Right lobe of liver (tissue), 6 donors: ENCODE data around the gene XDH. TPM values are rescaled to one million over a fixed set of nuclear protein-coding genes. Genes with fewer than 3 reads are reported as not detected.

Experiments
- ATAC-seq, 4 donors: fragments of 200-7000 bp; cut with Tn5 transposase; one replicate each; pipeline ENCODE4 v1.9.1; 2020; ENCODE audit warnings: mild to moderate bottlenecking in 4 of 4, moderate library complexity in 4 of 4
- DNase-seq, 3 donors: peaks; one replicate each; pipeline ENCODE4 v3.0.0-alpha.2; 2020
- H3K27ac ChIP-seq, 3 donors: fragments of 200-600 bp; one replicate each; pipeline ENCODE4 v1.8.0; 2022
- H3K27me3 ChIP-seq, 2 donors: fragments of 200-600 bp; one replicate each; pipeline ENCODE4 v1.8.0; 2022
- H3K36me3 ChIP-seq, 4 donors: fragments of 200-600 bp; sonication (generic) in 1 of 4; one replicate each; pipeline versions ENCODE4 v1.5.1 to v1.8.0; 2017 to 2022; ENCODE audit warnings: control low read depth in 1 of 4
- H3K4me1 ChIP-seq, 4 donors: fragments of 200-600 bp; sonication (generic) in 1 of 4; one replicate each; pipeline versions ENCODE4 v1.5.1 to v1.8.0; 2017 to 2022; ENCODE audit warnings: control low read depth in 1 of 4
- H3K4me3 ChIP-seq, 3 donors: fragments of 200-600 bp; one replicate each; pipeline ENCODE4 v1.8.0; 2022
- H3K9me3 ChIP-seq, 4 donors: fragments of 200-600 bp; sonication (generic) in 1 of 4; one replicate each; pipeline versions ENCODE4 v1.5.1 to v1.8.0; 2017 to 2022; ENCODE audit warnings: control low read depth in 1 of 4
- CTCF ChIP-seq, 4 donors: fragments of 200-600 bp in 3 of 4; fragments of 450-650 bp in 1 of 4; IDR thresholded peaks; one replicate each; pipeline versions ENCODE4 v1.5.1 to v1.8.0; 2016 to 2022; ENCODE audit warnings: antibody characterized with exemption in 4 of 4, mild to moderate bottlenecking in 2 of 4
- POLR2A ChIP-seq: fragments of 450-650 bp; IDR thresholded peaks from one replicate; pipeline ENCODE4 v1.6.1; 2017; ENCODE audit warnings: antibody characterized with exemption, mild to moderate bottlenecking
- WGBS: methylation state at CpG from one replicate; pipeline ENCODE4 v1.1.6; 2018; ENCODE audit warnings: low coverage, low lambda C conversion rate; ENCODE audit not compliant: insufficient coverage; ENCODE audit errors: missing lambda C conversion rate; 5-methylcytosine and 5-hydroxymethylcytosine counted together
- intact Hi-C, 2 donors: fragments of 100-400 bp; cut with DNase I; formaldehyde crosslinking; loops; one replicate each; pipeline versions ENCODE4 v1.11.2 to v1.14.1; 2022
- total RNA-seq, 6 experiments: library from RNA; depleted of rRNA in 2 of 6; stranded (reverse); fragments of >200 nt in 2 of 6; fragmentation: NEBNext Ultra II Directional in 3 of 6; extraction: Animal tissue kit (Norgen Biotek cat#: 25700) in 3 of 6; gene quantifications; one replicate each; pipeline versions ENCODE4 v1.1.0 to v1.2.4, GENCODE V29; 2016 to 2023
- donor health status: DM: no; HTN: yes; CAD: no.
- donor health status: DM: no; HTN: no; CAD: no.
- donor health status: DM: no; HTN: no; CAD: no.
- donor health status: DM: no; HTN: yes; CAD: no.
- donor health status: DM: no; HTN: yes; CAD: no.

The XDH gene
- total RNA-seq, 6 experiments from 2014 or later = 26.7 to 62.0 (median 37.8) TPM

GRCh38 chr2:31314761-31315160, 99.8 kb downstream of the XDH start:
- ATAC-seq (no peak), DNase-seq (no peak)
- H3K4me3 ChIP-seq = no peak overlapping the region
- no peaks in the 10 kb centered on the region for H3K4me1 ChIP-seq
- H3K27me3 ChIP-seq = no peaks in the 10 kb centered on the region
- peaks cover 0 to under 1% (median 0%) of the 10 kb centered on the region in 4 donors for H3K9me3 ChIP-seq
- no peaks in the 10 kb centered on the region for H3K36me3 ChIP-seq
- WGBS = 65% methylated on average over 2 of the region's 2 CpGs
- no peak for TF ChIP-seq CTCF (IDR thresholded peaks at IDR 0.05)
- TF ChIP-seq POLR2A = no peak
- intact Hi-C loops = no loop called here
- H3K27ac ChIP-seq = no peak overlapping the region

- H3K27me3 ChIP-seq = no peaks in the 10 kb centered on the region
- WGBS = 85% methylated on average over 3 of the region's 3 CpGs
- DNase-seq = no peak
- H3K36me3 ChIP-seq = no peaks in the 10 kb centered on the region
- peaks cover 0 to 9% (median 0%) of the 10 kb centered on the region in 4 donors for H3K9me3 ChIP-seq
- H3K27ac ChIP-seq = no peak overlapping the region
- no peak for ATAC-seq
- intact Hi-C loops = no loop called here
- no peak for TF ChIP-seq CTCF (IDR thresholded peaks at IDR 0.05)
- no peak for TF ChIP-seq POLR2A
- H3K4me1 ChIP-seq = no peaks in the 10 kb centered on the region
- H3K4me3 ChIP-seq = no peak overlapping the region
These were observed 101.6 kb downstream of the XDH start for GRCh38 chr2:31312898-31313297.

- H3K27ac ChIP-seq = no peak overlapping the region
- H3K9me3 ChIP-seq = peaks cover 0 to 9% (median 0%) of the 10 kb centered on the region in 4 donors
- DNase-seq = no peak
- 83% methylated on average over 1 of the region's 2 CpGs for WGBS
- H3K36me3 ChIP-seq = no peaks in the 10 kb centered on the region
- intact Hi-C loops = no loop called here
- no peak for ATAC-seq
- H3K4me3 ChIP-seq = no peak overlapping the region
- H3K4me1 ChIP-seq = no peaks in the 10 kb centered on the region
- TF ChIP-seq POLR2A (no peak), CTCF (IDR thresholded peaks at IDR 0.05) (no peak)
- no peaks in the 10 kb centered on the region for H3K27me3 ChIP-seq
These were observed 109.7 kb downstream of the XDH start for GRCh38 chr2:31304816-31305215.

GRCh38 chr2:31302940-31303563, 111.5 kb downstream of the XDH start:
- ATAC-seq = no peak
- WGBS = 92% methylated on average over 2 of the region's 9 CpGs
- Histone ChIP-seq H3K4me3 (no peak overlapping the region), H3K9me3 (peaks cover 0 to under 1% (median 0%) of the 10 kb centered on the region in 4 donors), H3K36me3 (no peaks in the 10 kb centered on the region), H3K4me1 (no peaks in the 10 kb centered on the region), H3K27me3 (no peaks in the 10 kb centered on the region), H3K27ac (no peak overlapping the region)
- DNase-seq = no peak
- TF ChIP-seq POLR2A = no peak
- intact Hi-C loops = no loop called here

- ATAC-seq = no peak
- DNase-seq = no peak
These were observed 114.2 kb downstream of the XDH start for GRCh38 chr2:31300309-31300708.

More at GRCh38 chr2:31300309-31300708, 114.2 kb downstream of the XDH start:
- H3K27me3 ChIP-seq = no peaks in the 10 kb centered on the region
- H3K4me3 ChIP-seq = no peak overlapping the region
- H3K4me1 ChIP-seq = no peaks in the 10 kb centered on the region
- H3K27ac ChIP-seq = no peak overlapping the region
- intact Hi-C loops = no loop called here
- no peaks in the 10 kb centered on the region for H3K36me3 ChIP-seq
- TF ChIP-seq CTCF (IDR thresholded peaks at IDR 0.05) = no peak
- no peak for TF ChIP-seq POLR2A
- H3K9me3 ChIP-seq = no peaks in the 10 kb centered on the region
